H4 (cell line): ENCODE data around the gene RRM2. TPM values are rescaled to one million over a fixed set of nuclear protein-coding genes. Genes with fewer than 3 reads are reported as not detected.

ENCODE experiments used
- DNase-seq: peaks from one replicate; pipeline ENCODE4 v3.0.0-alpha.2; 2015; ENCODE audit warnings: low spot score
- total RNA-seq: library from RNA; depleted of rRNA; stranded (reverse); fragments of >200 nt; shearing (Covaris generic); gene quantifications from 2 replicates; pipeline ENCODE4 v1.2.3, GENCODE V29; 2014

RRM2 gene
- total RNA-seq, 1 experiment from 2014 or later: 68.5 TPM

DNA sequence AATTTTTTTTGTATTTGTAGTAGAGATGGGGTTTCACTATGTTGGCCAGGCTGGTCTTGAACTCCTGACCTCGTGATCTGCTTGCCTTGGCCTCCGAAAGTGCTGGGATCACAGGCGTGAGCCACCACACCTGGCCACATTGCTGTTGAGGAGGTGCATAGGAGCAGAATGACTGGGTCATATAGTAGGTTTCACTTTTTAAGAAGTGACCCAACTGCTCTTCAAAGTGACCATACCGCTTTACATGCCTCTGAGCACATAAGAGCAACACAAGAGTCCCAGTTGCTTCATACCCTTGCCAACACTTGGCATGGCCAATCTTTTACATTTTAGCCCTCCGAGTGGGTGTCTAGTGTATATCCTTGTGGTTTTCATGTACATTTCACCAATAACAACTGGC lies 28.9 kb downstream of the RRM2 start:
- DNase-seq: no peak

DNA sequence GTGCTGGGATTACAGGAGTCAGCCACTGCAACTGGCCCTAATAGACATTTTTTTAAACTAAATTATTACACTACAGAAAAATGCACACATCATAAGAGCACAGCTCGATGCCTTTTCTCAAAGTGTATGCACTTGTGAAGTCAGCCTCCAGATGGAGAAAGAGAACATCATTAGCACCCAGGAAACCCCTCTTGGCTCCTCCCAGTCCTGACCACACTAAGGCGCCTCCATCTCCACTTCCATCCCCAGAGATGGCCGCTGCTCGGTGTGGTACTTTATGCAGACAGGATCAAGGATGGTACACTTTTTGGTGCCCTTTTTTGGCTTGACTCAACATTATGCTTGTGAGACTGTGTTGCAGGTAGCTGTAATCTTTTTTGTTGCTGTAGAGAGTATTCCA lies 34.8 kb downstream of the RRM2 start:
- no peak for DNase-seq

DNA sequence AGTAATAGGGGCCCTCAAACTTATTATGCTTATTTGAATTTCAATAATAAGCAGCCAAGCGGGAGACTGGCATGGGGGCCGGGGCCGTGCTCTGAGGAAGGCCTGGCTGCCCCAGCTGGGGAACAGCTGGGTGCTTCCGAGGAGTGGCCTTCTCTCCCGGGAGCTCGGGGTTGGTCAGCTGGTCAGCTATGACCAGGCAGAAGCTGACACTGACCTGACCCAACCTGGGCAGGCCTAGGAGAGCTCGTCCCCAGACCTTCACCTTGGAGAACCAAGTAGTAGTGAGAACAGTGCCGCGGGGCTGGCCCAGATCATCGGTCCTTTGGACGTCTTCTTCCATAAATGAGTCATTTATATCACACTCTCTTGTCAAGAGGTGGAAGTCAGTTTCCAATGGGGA lies 36.1 kb downstream of the RRM2 start:
- no peak for DNase-seq

DNA sequence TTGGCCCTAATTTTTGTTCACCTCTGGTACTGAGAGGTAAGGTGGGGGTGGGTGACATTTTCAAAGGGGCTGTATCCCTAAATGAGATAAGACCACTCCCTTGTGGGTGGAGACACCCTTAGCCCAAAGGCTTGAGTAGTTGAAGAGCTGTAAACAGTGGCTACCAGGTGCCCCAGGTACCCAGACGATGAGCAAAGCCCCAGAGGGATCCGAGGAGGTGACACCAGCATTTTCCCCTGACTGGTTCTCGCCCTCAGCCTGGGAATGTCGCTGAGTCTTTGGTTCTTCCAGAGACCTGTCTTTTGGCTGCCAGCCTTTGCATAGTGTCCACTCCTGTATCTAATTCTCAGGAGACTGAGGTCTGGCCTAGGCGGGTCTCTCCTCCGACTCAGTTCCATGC lies 36.5 kb downstream of the RRM2 start:
- DNase-seq: no peak

DNA sequence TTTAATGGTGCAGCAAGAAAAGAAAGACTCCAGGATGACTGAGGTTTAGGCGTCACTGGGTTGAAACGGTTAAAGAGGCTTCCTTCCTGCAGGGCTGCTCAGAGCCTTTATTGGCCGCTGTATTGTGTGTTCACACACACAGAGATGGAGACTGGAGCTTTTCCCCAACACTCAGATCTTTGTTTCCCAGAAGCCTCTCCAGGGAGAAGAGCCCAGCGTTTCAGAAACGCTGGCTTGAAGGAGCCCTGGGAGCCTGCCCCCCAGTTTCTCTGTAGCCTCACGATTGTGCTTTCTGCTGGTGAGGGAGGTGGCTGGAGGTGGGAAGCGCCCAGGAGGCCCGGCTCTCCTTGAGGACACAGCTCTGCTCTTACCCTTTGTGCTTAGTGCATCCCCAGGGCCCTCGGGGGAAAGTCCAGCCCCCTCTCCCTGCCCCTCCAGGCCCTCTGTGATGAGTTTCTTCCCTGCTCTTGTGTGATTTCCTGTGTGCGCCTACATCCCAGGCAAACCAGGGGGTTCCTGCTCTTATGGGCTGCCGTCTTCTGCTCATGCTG lies 37.1 kb downstream of the RRM2 start:
- no peak for DNase-seq

DNA sequence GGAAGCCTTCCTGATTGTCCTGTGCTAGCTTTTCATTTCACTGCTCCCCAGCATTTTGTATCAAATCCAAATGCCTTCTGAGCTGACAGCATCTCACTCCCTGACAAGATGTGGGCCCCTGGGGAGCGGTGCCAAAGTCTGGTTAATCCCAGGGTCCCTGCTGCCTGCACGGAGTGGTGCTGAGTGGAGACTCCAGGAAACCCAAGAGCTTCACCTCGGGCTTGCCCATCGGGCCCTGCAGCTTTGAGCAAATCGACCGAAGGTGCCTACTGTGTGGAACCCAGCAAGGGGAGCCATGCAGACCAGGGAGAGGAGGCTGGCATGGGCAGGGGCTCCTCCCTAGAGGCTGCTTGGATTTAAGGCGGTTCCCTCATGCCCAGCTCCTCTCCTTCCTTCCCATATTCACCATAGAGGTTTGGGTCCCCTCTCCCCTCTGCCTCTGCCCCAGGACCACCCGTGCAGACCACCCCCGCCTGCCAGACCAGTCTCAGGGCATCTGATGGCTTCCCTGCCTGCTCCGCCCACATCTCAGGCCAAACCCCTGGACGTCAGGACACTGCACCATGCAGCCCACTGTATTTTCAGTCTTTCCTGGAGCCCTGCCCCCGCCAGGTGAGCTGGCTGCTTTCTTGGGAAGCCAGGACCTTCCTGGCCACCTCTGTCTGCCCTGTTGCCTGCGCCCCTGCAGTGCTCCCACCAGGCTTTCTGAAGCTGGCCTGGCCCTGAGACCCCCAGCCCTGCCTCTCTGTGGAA lies 37.8 kb downstream of the RRM2 start:
- DNase-seq: no peak

DNA sequence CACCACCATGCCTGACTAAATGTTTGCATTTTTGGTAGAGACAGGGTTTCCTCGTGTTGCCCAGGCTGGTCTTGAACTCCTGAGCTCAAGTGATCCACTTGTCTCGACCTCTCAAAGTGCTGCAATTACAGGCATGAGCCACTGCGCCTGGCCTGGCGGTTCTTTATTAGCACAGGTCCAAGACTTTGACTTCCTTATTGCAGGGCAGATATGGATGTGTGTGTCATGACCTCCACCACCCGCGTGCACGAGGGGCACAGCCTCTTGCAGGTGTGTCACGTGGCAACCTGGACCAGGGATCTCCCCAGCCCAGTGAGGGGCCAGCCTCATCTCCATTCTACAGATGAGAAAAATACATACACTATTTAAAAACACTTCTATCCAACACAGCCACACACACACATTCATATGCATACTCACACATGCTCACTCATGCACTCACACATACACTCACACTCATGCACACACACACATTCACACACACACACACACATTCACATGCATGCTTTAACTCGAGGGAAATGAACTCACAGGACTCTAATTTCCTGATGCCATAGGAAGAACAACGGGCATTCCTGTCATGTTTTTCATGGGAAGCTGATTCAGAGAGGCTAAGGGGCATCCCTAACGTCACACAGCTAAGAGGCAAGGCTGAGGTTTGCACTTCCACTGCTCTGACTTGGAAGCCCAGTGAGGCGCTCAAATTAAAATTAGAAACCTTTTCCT lies 38.8 kb downstream of the RRM2 start:
- no peak for DNase-seq

DNA sequence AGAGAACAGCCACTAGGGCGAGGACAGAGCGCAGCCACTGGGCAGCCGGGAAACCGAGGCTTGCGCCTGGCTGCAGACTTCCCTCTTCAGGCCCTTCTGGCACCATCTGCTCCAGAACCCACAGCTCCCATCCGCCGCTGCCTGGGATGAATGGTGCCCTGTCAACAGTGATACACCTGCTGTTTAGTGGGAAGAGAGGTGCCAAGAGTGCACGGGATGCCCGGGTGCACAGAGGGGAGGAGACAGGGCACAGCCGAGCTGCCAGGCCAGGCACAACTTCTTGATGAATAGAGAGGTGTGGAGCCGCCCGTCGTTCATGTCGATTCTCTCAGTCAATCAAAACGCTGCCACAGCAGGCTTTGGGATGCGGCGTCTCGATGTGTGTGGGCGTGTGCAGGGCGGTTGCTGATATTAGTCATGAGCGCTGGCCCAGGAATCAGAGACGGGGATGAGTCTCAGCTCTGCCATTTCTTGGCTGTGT lies 39.5 kb downstream of the RRM2 start:
- DNase-seq: no peak

DNA sequence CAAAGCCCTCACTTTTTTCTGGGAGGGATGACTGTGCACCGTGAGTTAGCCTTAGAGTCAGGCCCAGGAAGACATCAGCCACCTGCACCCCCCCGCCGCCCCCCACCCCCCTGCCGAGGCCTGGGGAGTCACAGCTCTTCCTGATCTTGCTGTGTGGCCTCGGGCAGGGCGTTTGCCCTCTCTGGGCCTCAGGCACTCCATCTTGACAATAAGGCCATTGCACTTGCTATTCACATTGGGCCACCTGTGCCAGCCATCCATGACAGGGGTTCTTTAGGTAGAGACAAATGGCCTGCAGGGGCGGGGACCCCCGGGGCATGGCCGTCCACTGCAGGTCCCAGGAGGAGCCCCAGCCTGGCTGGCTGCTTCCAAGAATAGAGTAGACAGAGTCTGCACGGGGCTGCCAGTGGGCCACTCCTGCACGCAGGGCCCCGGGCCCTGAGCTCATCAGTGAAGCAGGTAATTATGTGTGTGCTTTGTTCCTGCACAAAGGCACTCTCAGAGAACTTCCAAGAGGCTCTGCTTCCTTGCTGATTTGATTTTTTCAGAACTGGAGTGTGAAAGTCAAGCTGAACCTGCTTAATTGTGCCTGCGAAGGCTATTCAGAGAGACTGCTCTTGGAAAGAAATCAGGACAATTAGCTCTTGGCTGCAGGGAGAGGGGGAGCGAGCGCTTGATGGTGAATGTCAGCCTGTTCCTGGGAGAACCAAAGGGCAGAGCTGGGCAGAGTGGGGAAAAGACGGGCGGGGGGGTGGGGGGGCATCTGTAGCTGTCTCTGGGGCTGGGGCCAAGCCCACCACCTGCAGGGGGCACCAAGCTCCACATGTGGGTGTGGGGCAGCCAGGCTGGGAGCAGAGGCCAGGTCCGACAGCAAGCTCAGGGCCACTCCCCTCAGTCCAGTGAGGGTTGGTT lies 40.3 kb downstream of the RRM2 start:
- DNase-seq: no peak

GRCh38 chr2:10163498-10164486 lies 41.3 kb downstream of the RRM2 start:
- no peak for DNase-seq

- no peak for DNase-seq
Observed at GRCh38 chr2:10164601-10165000, 42.1 kb downstream of the RRM2 start.

- no peak for DNase-seq
Observed at GRCh38 chr2:10165282-10165681, 42.7 kb downstream of the RRM2 start.

GRCh38 chr2:10165861-10166675 lies 43.5 kb downstream of the RRM2 start:
- no peak for DNase-seq

- no peak for DNase-seq
Observed at GRCh38 chr2:10166676-10167292, 44.2 kb downstream of the RRM2 start.

GRCh38 chr2:10167316-10167715 lies 44.8 kb downstream of the RRM2 start:
- DNase-seq: no peak

- no peak for DNase-seq
Observed at GRCh38 chr2:10168221-10168620, 45.7 kb downstream of the RRM2 start.

DNA sequence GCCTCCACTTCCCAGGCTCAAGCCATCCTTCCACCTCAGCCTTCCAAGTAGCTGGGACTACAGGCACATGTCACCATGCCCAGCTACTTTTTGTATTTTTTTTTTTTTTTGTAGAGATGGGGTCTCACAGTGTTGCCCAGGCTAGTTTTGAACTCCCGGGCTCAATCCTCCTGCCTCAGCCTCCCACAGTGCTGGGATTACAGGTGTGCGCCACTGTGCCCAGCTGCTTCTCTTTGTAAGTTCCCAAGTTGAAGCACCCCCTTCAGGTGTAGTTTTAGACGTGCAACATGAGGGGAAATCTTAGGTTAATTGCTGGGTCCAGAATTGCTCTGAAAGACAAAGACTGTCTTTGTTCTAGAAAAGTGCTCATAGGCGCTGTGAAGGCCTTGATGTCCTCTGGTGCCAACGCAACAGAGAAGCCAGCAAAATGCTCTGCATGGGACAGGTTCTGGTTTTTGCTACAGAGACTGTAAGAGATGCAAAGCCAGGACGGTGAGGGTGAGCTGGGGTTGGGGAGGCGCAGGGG lies 46.6 kb downstream of the RRM2 start:
- no peak for DNase-seq

GRCh38 chr2:10169581-10169980 lies 47.0 kb downstream of the RRM2 start:
- DNase-seq: no peak

- no peak for DNase-seq
Observed at GRCh38 chr2:10170256-10170655, 47.7 kb downstream of the RRM2 start.
